HCT116 (cell line): Measurements from ENCODE around the gene ACTR1A. TPM values are rescaled to one million over a fixed set of nuclear protein-coding genes. Genes with fewer than 3 reads are reported as not detected.

ENCODE experiments used
- ATAC-seq: fragments of 200-7000 bp; cut with Tn5 transposase; 2 replicates; pipeline ENCODE4 v1.9.1; 2020; ENCODE audit warnings: mild to moderate bottlenecking, moderate library complexity
- BruUV-seq: library from RNA; stranded (reverse); fragments of 400-500 nt; replicated peaks from 2 replicates; lab custom pipeline; 2021; lab: Mats Ljungman, UMichigan
- CTCF ChIA-PET: fragments of 300-600 bp; sonication (Branson Sonifier 250); formaldehyde crosslinking; loops from one replicate; lab custom pipeline; 2021; ENCODE audit warnings: antibody characterized with exemption; lab: Charles Lee
- POLR2A ChIA-PET: fragments of 300-600, 350-600 bp; sonication (Branson Sonifier 250); formaldehyde crosslinking; loops from one replicate; lab custom pipeline; 2021; ENCODE audit warnings: antibody characterized with exemption; lab: Charles Lee
- RAD21 ChIA-PET, 2 experiments: fragments of 300-600 bp; sonication (Branson Sonifier 250); formaldehyde crosslinking; loops; one replicate each; lab custom pipeline; 2023; ENCODE audit warnings: low total read pairs in 2 of 2; ENCODE audit not compliant: uncharacterized antibody in 2 of 2, unreplicated experiment in 2 of 2, low non-redundant PET in 1 of 2; lab: Charles Lee
- DNase-seq: peaks from one replicate; pipeline ENCODE4 v3.0.0-alpha.2; 2010; ENCODE audit warnings: low read depth, low spot score
- H2AFZ ChIP-seq: fragments of 200-600 bp; shearing (Covaris generic), sonication (generic); 2 replicates; pipeline ENCODE4 v1.6.1; 2017; ENCODE audit warnings: low read depth, mixed run types, mixed read lengths, antibody characterized with exemption, low read length; ENCODE audit not compliant: poor library complexity, severe bottlenecking
- H3K27ac ChIP-seq: 2 replicates; pipeline ENCODE4 v1.5.1; 2012; ENCODE audit warnings: low read depth, low read length
- H3K27me3 ChIP-seq: fragments of 200-600 bp; sonication (generic); 2 replicates; pipeline ENCODE4 v1.6.1; 2016; ENCODE audit warnings: mixed run types, low read length, mixed read lengths; ENCODE audit not compliant: insufficient read depth
- H3K36me3 ChIP-seq, 2 experiments: fragments of 200-500 bp in 1 of 2; fragments of 200-600 bp in 1 of 2; sonication (Bioruptor generic) in 1 of 2; sonication (generic) in 1 of 2; 2 replicates each; pipeline versions ENCODE4 v1.5.1 to v1.6.1; 2014 to 2016; ENCODE audit warnings: low read length in 2 of 2, inconsistent platforms in 1 of 2, mixed read lengths in 1 of 2, mixed run types in 1 of 2; ENCODE audit not compliant: insufficient read depth in 2 of 2, control insufficient read depth in 1 of 2
- H3K4me1 ChIP-seq, 2 experiments: fragments of 200-600 bp in 1 of 2; sonication (generic) in 1 of 2; 2 replicates each; pipeline versions ENCODE4 v1.5.1 to v1.6.1; 2012 to 2017; ENCODE audit warnings: low read length in 2 of 2, inconsistent platforms in 1 of 2, mild to moderate bottlenecking in 1 of 2, mixed read lengths in 1 of 2, mixed run types in 1 of 2, moderate library complexity in 1 of 2; ENCODE audit not compliant: insufficient read depth in 2 of 2, control insufficient read depth in 1 of 2
- H3K4me2 ChIP-seq: fragments of 200-600 bp; sonication (generic); 2 replicates; pipeline ENCODE4 v1.6.1; 2017; ENCODE audit warnings: mixed run types, low read length, mixed read lengths
- H3K4me3 ChIP-seq, 2 experiments: fragments of 200-600 bp in 1 of 2; sonication (generic) in 1 of 2; replicated peaks in 1 of 2; 2 replicates each; pipeline ENCODE4 v1.5.1; 2011 to 2016; ENCODE audit warnings: low read length in 2 of 2, control low read depth in 1 of 2, low read depth in 1 of 2, mild to moderate bottlenecking in 1 of 2, mixed read lengths in 1 of 2, mixed run types in 1 of 2
- H3K79me2 ChIP-seq: fragments of 200-600 bp; sonication (generic); 2 replicates; pipeline ENCODE4 v1.6.1; 2017; ENCODE audit warnings: mild to moderate bottlenecking, mixed run types, low read length, moderate library complexity, mixed read lengths; ENCODE audit not compliant: insufficient read depth
- H3K9ac ChIP-seq: fragments of 200-600 bp; sonication (generic); 2 replicates; pipeline ENCODE4 v1.6.1; 2016; ENCODE audit warnings: low read length, mixed read lengths
- H3K9me2 ChIP-seq: fragments of 200-600 bp; sonication (generic), shearing (Covaris generic); 2 replicates; pipeline ENCODE4 v1.6.1; 2017; ENCODE audit warnings: mixed run types, mild to moderate bottlenecking, moderate library complexity; ENCODE audit not compliant: insufficient read depth
- H3K9me3 ChIP-seq, 2 experiments: fragments of 200-500 bp in 1 of 2; fragments of 200-600 bp in 1 of 2; sonication (Bioruptor generic) in 1 of 2; sonication (generic) in 1 of 2; 2 replicates each; pipeline ENCODE4 v1.6.1; 2014 to 2017; ENCODE audit warnings: low read length in 2 of 2, mixed read lengths in 2 of 2, inconsistent platforms in 1 of 2, low read depth in 1 of 2, mild to moderate bottlenecking in 1 of 2, mixed run types in 1 of 2, moderate library complexity in 1 of 2; ENCODE audit not compliant: control insufficient read depth in 1 of 2, insufficient read depth in 1 of 2
- H4K20me1 ChIP-seq: fragments of 200-600 bp; sonication (generic), shearing (Covaris generic); 2 replicates; pipeline ENCODE4 v1.6.1; 2017; ENCODE audit warnings: mixed run types, mild to moderate bottlenecking, moderate library complexity; ENCODE audit not compliant: insufficient read depth
- CBX3 ChIP-seq: IDR thresholded peaks from 2 replicates; pipeline ENCODE4 v1.6.1; 2012; ENCODE audit warnings: low read depth
- POLR2A ChIP-seq: IDR thresholded peaks from 2 replicates; pipeline ENCODE4 v1.7.0; 2011; ENCODE audit warnings: borderline replicate concordance; ENCODE audit not compliant: insufficient read depth, insufficient read length; ENCODE audit errors: extremely low read depth
- POLR2AphosphoS5 ChIP-seq: IDR thresholded peaks from 2 replicates; pipeline ENCODE4 v1.6.1; 2011; ENCODE audit warnings: mild to moderate bottlenecking, low read depth, low read length, moderate library complexity
- RAD21 ChIP-seq: IDR thresholded peaks from 2 replicates; pipeline ENCODE4 v1.6.1; 2012; ENCODE audit warnings: low read depth, mild to moderate bottlenecking
- REST ChIP-seq: IDR thresholded peaks from 2 replicates; pipeline ENCODE4 v1.6.1; 2012; ENCODE audit warnings: low read depth
- YY1 ChIP-seq: IDR thresholded peaks from 2 replicates; pipeline ENCODE4 v1.6.1; 2011; ENCODE audit warnings: low read length, low read depth, moderate library complexity, mild to moderate bottlenecking; ENCODE audit not compliant: insufficient replicate concordance; ENCODE audit errors: extremely low read depth
- intact Hi-C: fragments of 100-400 bp; cut with micrococcal nuclease; formaldehyde crosslinking; loops from 2 replicates; pipeline ENCODE4 v1.10.0; 2022
- total RNA-seq: library from RNA; stranded (reverse); gene quantifications from one replicate; pipeline ENCODE4 v1.2.1, GENCODE V29; 2021; ENCODE audit not compliant: unreplicated experiment
- TF ChIP-seq, protein P1 (sequence below): IDR thresholded peaks from 2 replicates; pipeline ENCODE4 v1.6.1; 2012
- TF ChIP-seq, protein P2 (sequence below), 3 experiments: fragments of 200-600 bp in 1 of 3; sonication (generic) in 1 of 3; IDR thresholded peaks in 2 of 3; conservative IDR thresholded peaks in 1 of 3; 2 replicates each; pipeline ENCODE4 v1.5.1; 2012 to 2017; ENCODE audit warnings: low read depth in 2 of 3, low read length in 2 of 3, antibody characterized with exemption in 1 of 3, borderline replicate concordance in 1 of 3, control low read depth in 1 of 3, mild to moderate bottlenecking in 1 of 3, mixed read lengths in 1 of 3, mixed run types in 1 of 3, moderate library complexity in 1 of 3; ENCODE audit not compliant: insufficient read depth in 1 of 3

The ACTR1A gene
- total RNA-seq, 1 experiment from 2014 or later: 94.2 TPM

DNA sequence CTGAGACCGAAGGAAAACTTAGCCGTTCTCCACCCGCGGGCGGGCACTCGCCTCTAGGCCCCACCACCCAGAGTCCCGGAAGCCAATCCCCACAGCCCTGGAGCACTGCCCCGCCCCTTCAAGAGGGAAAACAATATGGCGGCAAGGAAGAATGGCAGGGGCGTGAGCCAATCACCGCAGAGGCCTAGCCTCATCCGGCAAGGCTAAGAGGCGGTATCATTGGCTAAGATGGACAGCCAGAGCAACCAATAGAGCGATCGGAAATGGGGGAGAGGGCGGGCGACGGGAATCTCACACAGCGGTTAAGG is 529 bp downstream of the ACTR1A start:
- intact Hi-C loops: loop anchor here (1.0 to 5.0 kb wide), 5 partner anchors 79 to 350 kb away; partner anchors contain the start of genes ARL3, NOLC1 and SFXN2
- no peaks in the 10 kb centered on the region for H3K27me3 ChIP-seq
- peak overlapping the region; percentile 84 for H3K4me2 ChIP-seq
- ATAC-seq: peak; percentile 80
- no peaks in the 10 kb centered on the region for H3K9me2 ChIP-seq
- CTCF ChIA-PET: interaction anchor here (0.6 to 5.3 kb wide), 19 partner anchors 16 to 490 kb away, joined by 3 to 103 read pairs (median 4); no protein-coding TSS in a partner anchor
- RAD21 ChIA-PET: interaction anchor here (0.7 to 1.3 kb wide), 2 partner anchors 81 to 82 kb away, joined by 3 to 7 read pairs (median 5); partner anchors contain the start of gene FBXL15 (in 1 of the 2)
- H3K36me3 ChIP-seq: peaks cover 0 to 3% of the 10 kb centered on the region in 2 experiments; a peak in 1 of 4 replicates
- BruUV-seq: no TSS peak
- peaks cover 64% of the 10 kb centered on the region for H3K79me2 ChIP-seq
- DNase-seq: peak; percentile 100
- peak overlapping the region; percentile 83 to 89 for H3K4me3 ChIP-seq
- peaks cover 13 to 27% of the 10 kb centered on the region in 2 experiments for H3K4me1 ChIP-seq
- POLR2A ChIA-PET: interaction anchor here (0.6 to 2.3 kb wide), 11 partner anchors 9 to 332 kb away, joined by 3 to 8 read pairs (median 4); partner anchors contain the start of gene GBF1
- H3K9ac ChIP-seq: peak overlapping the region; percentile 74
- peak overlapping the region; percentile 59 for H3K27ac ChIP-seq
- H2AFZ ChIP-seq: no peak overlapping the region
- no peaks in the 10 kb centered on the region for H4K20me1 ChIP-seq
- TF ChIP-seq YY1: peak; percentile 98
- TF ChIP-seq RAD21: no peak
- H3K9me3 ChIP-seq: no peaks in the 10 kb centered on the region

GRCh38 chr10:102501201-102502028 is 1.1 kb downstream of the ACTR1A start:
- POLR2A ChIA-PET: interaction anchor here (0.6 to 0.7 kb wide), 2 partner anchors 39 to 156 kb away, joined by 3 read pairs; no protein-coding TSS in a partner anchor
- BruUV-seq: TSS peak; percentile 58
- DNase-seq: no peak

More at GRCh38 chr10:102501201-102502028, 1.1 kb downstream of the ACTR1A start:
- H3K4me2 ChIP-seq: peak overlapping the region; percentile 84
- peaks cover 13 to 27% of the 10 kb centered on the region in 2 experiments for H3K4me1 ChIP-seq
- CTCF ChIA-PET: interaction anchor here (1.5 to 5.3 kb wide), 3 partner anchors 22 to 102 kb away, joined by 3 to 103 read pairs (median 5); no protein-coding TSS in a partner anchor
- RAD21 ChIA-PET: no interaction called here
- intact Hi-C loops: loop anchor here (1.0 to 5.0 kb wide), 5 partner anchors 79 to 349 kb away; partner anchors contain the start of genes ARL3, NOLC1 and SFXN2
- peak overlapping the region; percentile 72 for H3K9ac ChIP-seq
- ATAC-seq: no peak
- no peaks in the 10 kb centered on the region for H4K20me1 ChIP-seq
- H3K79me2 ChIP-seq: peaks cover 65% of the 10 kb centered on the region
- no peaks in the 10 kb centered on the region for H3K36me3 ChIP-seq
- H2AFZ ChIP-seq: no peak overlapping the region
- no peaks in the 10 kb centered on the region for H3K9me3 ChIP-seq
- peak overlapping the region; percentile 27; the same call in 1 of the 2 replicates for H3K27ac ChIP-seq
- no peaks in the 10 kb centered on the region for H3K9me2 ChIP-seq
- H3K4me3 ChIP-seq: peak overlapping the region; percentile 83 to 89
- TF ChIP-seq REST (no peak), CBX3 (no peak), POLR2A (no peak), POLR2AphosphoS5 (peak; percentile 81)
- TF ChIP-seq, protein P1, sequence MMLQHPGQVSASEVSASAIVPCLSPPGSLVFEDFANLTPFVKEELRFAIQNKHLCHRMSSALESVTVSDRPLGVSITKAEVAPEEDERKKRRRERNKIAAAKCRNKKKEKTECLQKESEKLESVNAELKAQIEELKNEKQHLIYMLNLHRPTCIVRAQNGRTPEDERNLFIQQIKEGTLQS: no peak
- TF ChIP-seq, protein P2, sequence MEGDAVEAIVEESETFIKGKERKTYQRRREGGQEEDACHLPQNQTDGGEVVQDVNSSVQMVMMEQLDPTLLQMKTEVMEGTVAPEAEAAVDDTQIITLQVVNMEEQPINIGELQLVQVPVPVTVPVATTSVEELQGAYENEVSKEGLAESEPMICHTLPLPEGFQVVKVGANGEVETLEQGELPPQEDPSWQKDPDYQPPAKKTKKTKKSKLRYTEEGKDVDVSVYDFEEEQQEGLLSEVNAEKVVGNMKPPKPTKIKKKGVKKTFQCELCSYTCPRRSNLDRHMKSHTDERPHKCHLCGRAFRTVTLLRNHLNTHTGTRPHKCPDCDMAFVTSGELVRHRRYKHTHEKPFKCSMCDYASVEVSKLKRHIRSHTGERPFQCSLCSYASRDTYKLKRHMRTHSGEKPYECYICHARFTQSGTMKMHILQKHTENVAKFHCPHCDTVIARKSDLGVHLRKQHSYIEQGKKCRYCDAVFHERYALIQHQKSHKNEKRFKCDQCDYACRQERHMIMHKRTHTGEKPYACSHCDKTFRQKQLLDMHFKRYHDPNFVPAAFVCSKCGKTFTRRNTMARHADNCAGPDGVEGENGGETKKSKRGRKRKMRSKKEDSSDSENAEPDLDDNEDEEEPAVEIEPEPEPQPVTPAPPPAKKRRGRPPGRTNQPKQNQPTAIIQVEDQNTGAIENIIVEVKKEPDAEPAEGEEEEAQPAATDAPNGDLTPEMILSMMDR (IDR thresholded peaks at IDR 0.05 in 2 of 3, conservative IDR thresholded peaks at IDR 0.05 in 1 of 3; ENCODE audit: borderline replicate concordance in 1 of 3, insufficient read depth in 1 of 3, low read depth in 2 of 3, low read length in 2 of 3): no peak
- TF ChIP-seq, all 23 proteins: peak for 1
- H3K27me3 ChIP-seq: no peaks in the 10 kb centered on the region
